OCI-LY3 (cell line): ENCODE data around the gene AIPL1.

ENCODE experiments used
- CTCF ChIP-seq: fragments of 200-600, 300-600 bp; sonication (generic); IDR thresholded peaks from 2 replicates; pipeline ENCODE4 v1.5.1; 2014; ENCODE audit warnings: antibody characterized with exemption, low read length, low read depth
- EZH2phosphoT487 ChIP-seq: fragments of 200-600 bp; shearing (Covaris generic); IDR thresholded peaks from 2 replicates; pipeline ENCODE4 v1.6.1; 2018; ENCODE audit warnings: antibody characterized with exemption, mixed run types, low read depth

- TF ChIP-seq CTCF (no peak), EZH2phosphoT487 (no peak)
Observed at GRCh38 chr17:6479622-6480302, 44.8 kb upstream of the AIPL1 start.
